ENCODE results near the gene TMEM25. TPM values are rescaled to one million over a fixed set of nuclear protein-coding genes. Genes with fewer than 3 reads are reported as not detected.
"Not testable (repeated sequence)": the region's sequence is repeated elsewhere in the genome, so short reads cannot be mapped to it uniquely, and the experiment has no call there.

TMEM25 gene
- total RNA-seq, 1 donor from 2014 or later, result 23.4 TPM

- DNase-seq (ENCODE audit: low read depth in 2 of 2), result no peak
These were observed 1.1 kb downstream of the TMEM25 start for GRCh38 chr11:118532091-118532490.

- DNase-seq (ENCODE audit: low read depth in 2 of 2), result no peak
These were observed 2.1 kb downstream of the TMEM25 start for GRCh38 chr11:118532852-118533768.

GRCh38 chr11:118533769-118534729, 3.1 kb downstream of the TMEM25 start:
- DNase-seq (ENCODE audit: low read depth in 2 of 2), result no peak

GRCh38 chr11:118535261-118535660, 4.3 kb downstream of the TMEM25 start:
- no peak for DNase-seq (ENCODE audit: low read depth in 2 of 2)

DNA sequence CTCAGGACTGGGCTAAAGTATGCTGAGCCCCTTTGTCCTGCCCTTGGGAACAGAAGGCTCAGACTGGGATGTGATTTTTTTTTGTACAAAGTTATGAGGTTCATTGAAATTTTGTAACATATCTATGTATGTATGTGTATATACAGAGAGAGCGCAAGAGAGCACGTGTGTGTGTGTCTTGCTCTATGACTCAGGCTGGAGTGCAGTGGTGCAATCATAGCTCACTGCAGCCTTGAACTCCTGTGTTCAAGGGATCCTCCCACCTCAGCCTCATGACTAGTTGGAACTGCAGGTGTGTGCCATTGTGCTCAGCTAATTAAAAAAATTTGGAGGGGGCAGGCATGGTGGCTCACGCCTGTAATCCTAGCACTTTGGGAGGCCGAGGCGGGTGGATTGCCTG, 5.7 kb downstream of the TMEM25 start:
- DNase-seq (ENCODE audit: low read depth in 2 of 2), result no peak

DNA sequence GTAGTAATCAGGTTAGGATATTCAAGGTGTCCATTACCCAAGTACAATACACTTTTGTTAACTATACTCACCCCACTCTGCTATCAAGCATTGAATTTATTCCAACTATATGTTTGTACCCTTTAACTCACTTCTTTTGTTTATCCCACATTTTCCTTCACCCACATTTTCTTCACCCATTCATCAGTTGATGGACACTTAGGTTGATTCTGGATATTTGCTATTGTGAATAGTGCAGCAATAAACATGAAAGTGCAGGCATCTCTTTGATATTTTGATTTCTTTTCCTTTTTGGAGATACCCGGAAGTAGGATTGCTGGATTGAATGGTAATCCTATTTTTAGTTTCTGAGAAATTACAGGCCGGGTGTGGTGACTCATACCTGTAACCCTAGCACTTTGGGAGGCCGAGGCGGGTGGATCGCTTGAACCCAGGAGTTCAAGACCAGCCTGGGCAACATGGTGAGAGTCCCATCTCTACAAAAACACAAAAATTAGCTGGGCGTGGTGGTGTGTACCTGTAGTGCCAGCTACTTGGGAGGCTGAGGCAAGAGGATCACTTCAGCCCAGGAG, 6.5 kb downstream of the TMEM25 start:
- peak; percentile 17 to 26 for DNase-seq (ENCODE audit: low read depth in 2 of 2)

GRCh38 chr11:118544010-118544646, 13.1 kb downstream of the TMEM25 start:
- no peak for DNase-seq (ENCODE audit: low read depth in 2 of 2)

GRCh38 chr11:118544647-118545010, 13.6 kb downstream of the TMEM25 start:
- no peak for DNase-seq (ENCODE audit: low read depth in 2 of 2)

GRCh38 chr11:118545533-118545932, 14.5 kb downstream of the TMEM25 start:
- no peak for DNase-seq (ENCODE audit: low read depth in 2 of 2)

DNA sequence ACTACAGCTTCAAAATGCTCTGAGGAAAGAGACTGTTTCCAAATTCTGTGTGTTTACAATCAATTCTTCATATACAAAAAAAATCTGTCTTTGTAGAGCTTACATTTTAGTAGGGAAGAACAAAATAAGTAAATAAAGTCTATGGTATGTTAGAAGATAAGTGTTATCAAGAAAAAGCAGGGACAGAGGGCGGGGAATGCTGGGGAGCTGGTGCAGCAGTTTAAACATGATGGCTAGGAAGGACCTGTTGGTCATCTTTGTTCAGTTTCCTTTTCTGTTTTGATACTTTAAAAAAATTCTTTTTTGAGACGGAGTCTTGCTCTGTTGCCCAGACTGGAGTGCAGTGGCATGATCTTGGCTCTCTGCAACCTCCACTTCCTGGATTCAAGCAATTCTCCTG, 16.1 kb downstream of the TMEM25 start:
- DNase-seq (ENCODE audit: low read depth in 2 of 2), result no peak

GRCh38 chr11:118552341-118552740, 21.3 kb downstream of the TMEM25 start:
- DNase-seq (ENCODE audit: low read depth in 2 of 2), result no peak

GRCh38 chr11:118560806-118561205, 29.8 kb downstream of the TMEM25 start:
- DNase-seq (ENCODE audit: low read depth in 2 of 2), result no peak

- no peak for DNase-seq (ENCODE audit: low read depth in 2 of 2)
These were observed 34.1 kb downstream of the TMEM25 start for GRCh38 chr11:118565051-118565450.

DNA sequence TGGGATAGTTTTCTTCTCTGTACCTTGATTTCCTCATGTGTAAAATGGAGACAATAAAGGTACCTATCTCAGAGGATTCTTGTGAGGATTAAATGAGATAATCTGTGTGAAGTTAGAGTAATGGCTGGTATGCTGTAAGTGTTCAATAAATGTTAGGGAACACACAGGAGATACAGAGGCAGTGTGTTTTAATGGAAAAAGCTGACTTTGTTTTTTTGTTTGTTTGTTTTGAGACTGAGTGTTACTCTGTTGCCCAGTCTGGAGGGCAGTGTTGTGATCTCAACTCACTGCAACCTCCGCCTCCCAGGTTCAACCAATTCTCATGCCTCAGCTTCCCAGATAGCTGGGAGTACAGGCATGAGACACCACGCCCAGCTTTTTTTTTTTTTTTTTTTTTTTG, 38.7 kb downstream of the TMEM25 start:
- no peak for DNase-seq (ENCODE audit: low read depth in 2 of 2)

- DNase-seq (ENCODE audit: low read depth in 2 of 2), result no peak
These were observed 39.8 kb downstream of the TMEM25 start for GRCh38 chr11:118570787-118571186.

GRCh38 chr11:118571701-118572060, 40.7 kb downstream of the TMEM25 start:
- peak; percentile 17 to 18 for DNase-seq (ENCODE audit: low read depth in 2 of 2)

DNA sequence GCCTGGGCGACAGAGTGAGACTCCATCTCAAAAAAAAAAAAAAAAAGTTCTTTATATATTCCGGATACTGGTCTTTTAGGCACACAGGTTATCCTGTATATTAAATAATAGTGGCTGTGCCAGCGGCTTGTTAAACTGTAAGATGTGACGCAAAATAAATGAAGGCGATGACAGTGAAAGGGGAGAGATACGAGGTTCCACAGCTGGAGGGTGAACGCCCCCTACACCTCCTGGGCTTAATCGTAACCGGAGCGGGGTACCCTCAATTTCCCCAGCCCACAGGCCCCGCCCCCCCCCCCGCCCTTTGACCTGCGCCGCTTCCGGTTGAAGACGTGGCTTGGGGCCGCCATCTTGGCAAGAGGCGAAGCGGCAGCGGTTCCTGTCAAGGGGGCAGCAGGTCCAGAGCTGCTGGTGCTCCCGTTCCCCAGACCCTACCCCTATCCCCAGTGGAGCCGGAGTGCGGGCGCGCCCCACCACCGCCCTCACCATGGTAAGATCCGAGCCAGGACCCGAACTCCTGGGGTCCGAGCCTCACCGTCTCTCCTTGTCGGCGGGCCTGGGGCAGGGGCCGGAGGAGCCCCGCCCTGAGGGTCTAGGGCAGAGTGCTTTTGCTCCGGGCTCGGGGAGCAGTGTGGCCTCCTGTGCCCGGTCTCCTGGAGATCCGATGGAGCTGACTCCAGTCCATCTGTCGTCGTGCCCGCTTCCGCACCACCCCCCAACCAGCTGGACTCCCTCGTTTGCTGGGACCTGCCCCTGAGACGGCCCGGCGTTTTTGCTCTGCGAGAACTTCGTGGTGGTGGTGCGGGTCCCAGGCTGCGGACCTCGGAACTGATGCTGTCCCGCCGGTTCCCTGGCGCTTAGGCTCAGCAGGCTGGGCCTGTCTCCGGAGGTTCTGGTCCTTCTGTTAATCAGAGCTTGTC, 41.3 kb downstream of the TMEM25 start, which contains the start of gene ARCN1:
TSS of gene ARCN1 (plus strand) at position 349 of the 920 bp plus-strand sequence. CDS start at position 488, 139 bp downstream.
- peak; percentile 72 to 76 for DNase-seq (ENCODE audit: low read depth in 2 of 2)

- DNase-seq (ENCODE audit: low read depth in 2 of 2), result peak; percentile 18 to 69
These were observed 42.1 kb downstream of the TMEM25 start for GRCh38 chr11:118572981-118573550.

DNA sequence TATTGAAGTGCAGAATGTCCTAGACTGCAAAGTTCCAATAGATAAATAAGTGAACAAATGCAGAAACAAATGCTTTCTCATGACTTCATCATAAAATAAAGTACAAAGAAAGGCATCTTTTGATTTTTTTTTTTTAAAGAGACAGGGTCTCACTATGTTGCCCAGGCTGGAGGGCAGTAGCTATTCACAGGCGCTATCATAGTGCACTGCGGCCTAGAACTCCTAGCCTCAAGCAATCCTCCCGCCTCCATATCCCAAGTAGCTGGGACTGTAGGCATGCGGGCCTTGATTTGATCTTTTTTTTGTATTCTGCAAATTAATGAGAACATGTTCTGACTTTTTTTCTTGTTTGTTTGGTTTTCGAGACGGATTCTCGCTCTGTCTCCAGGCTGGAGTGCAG, 43.6 kb downstream of the TMEM25 start:
- no peak for DNase-seq (ENCODE audit: low read depth in 2 of 2)

- DNase-seq (ENCODE audit: low read depth in 2 of 2), result not testable (repeated sequence)
These were observed 47.0 kb downstream of the TMEM25 start for GRCh38 chr11:118577995-118578394.

Data from lung microvascular endothelial cell (primary cell).